Panc1 (cell line): ENCODE data around the gene TMEM266. TPM values are rescaled to one million over a fixed set of nuclear protein-coding genes. Genes with fewer than 3 reads are reported as not detected.

ENCODE experiments used
- ATAC-seq: fragments of 200-7000 bp; cut with Tn5 transposase; 2 replicates; pipeline ENCODE4 v1.9.1; 2020; ENCODE audit warnings: mild to moderate bottlenecking, moderate library complexity
- BruUV-seq: library from RNA; stranded (reverse); fragments of 400-500 nt; replicated peaks from 2 replicates; lab custom pipeline; 2021; lab: Mats Ljungman, UMichigan
- CTCF ChIA-PET: fragments of 300-600 bp; sonication (Branson Sonifier 250); formaldehyde crosslinking; loops from one replicate; lab custom pipeline; 2022; ENCODE audit warnings: antibody characterized with exemption; lab: Charles Lee
- POLR2A ChIA-PET: fragments of 300-600 bp; sonication (Branson Sonifier 250); formaldehyde crosslinking; loops from one replicate; lab custom pipeline; 2022; ENCODE audit warnings: antibody characterized with exemption; lab: Charles Lee
- DNase-seq: peaks from one replicate; pipeline ENCODE4 v3.0.0-alpha.2; 2010; ENCODE audit warnings: low read depth, low spot score
- H3K27ac ChIP-seq: 2 replicates; pipeline ENCODE4 v1.5.1; 2011; ENCODE audit warnings: mild to moderate bottlenecking, low read length, inconsistent platforms
- H3K27me3 ChIP-seq: fragments of 200-500 bp; sonication (Bioruptor generic); 2 replicates; pipeline ENCODE4 v1.6.0; 2014; ENCODE audit warnings: low read length, inconsistent platforms; ENCODE audit not compliant: control insufficient read depth, insufficient read depth
- H3K36me3 ChIP-seq: fragments of 200-500 bp; sonication (Bioruptor generic); 2 replicates; pipeline ENCODE4 v1.5.1; 2014; ENCODE audit warnings: inconsistent platforms, mild to moderate bottlenecking, low read length, moderate library complexity; ENCODE audit not compliant: control insufficient read depth, insufficient read depth
- H3K4me1 ChIP-seq: 2 replicates; pipeline ENCODE4 v1.5.1; 2011; ENCODE audit warnings: inconsistent platforms, mild to moderate bottlenecking, low read length, moderate library complexity; ENCODE audit not compliant: control insufficient read depth, insufficient read depth
- H3K4me3 ChIP-seq, 2 experiments: 2 replicates each; pipeline ENCODE4 v1.5.1; 2011 to 2012; ENCODE audit warnings: low read depth in 2 of 2, low read length in 2 of 2, mild to moderate bottlenecking in 2 of 2, inconsistent platforms in 1 of 2, moderate library complexity in 1 of 2
- H3K9me3 ChIP-seq: fragments of 200-500 bp; sonication (Bioruptor generic); 2 replicates; pipeline ENCODE4 v1.5.1; 2014; ENCODE audit warnings: low read depth, mild to moderate bottlenecking, inconsistent platforms, low read length, moderate library complexity; ENCODE audit not compliant: control insufficient read depth, insufficient read depth
- CTCF ChIP-seq: fragments of 450-650 bp; IDR thresholded peaks from 2 replicates; pipeline ENCODE4 v1.5.1; 2017; ENCODE audit warnings: mild to moderate bottlenecking
- POLR2AphosphoS5 ChIP-seq: IDR thresholded peaks from 2 replicates; pipeline ENCODE4 v1.6.1; 2012; ENCODE audit warnings: mild to moderate bottlenecking, low read depth, low read length, moderate library complexity
- REST ChIP-seq, 2 experiments: IDR thresholded peaks; 2 replicates each; pipeline ENCODE4 v1.6.1; 2011 to 2012; ENCODE audit warnings: low read depth in 2 of 2, control low read depth in 1 of 2, low read length in 1 of 2, mild to moderate bottlenecking in 1 of 2, moderate library complexity in 1 of 2; ENCODE audit not compliant: insufficient read depth in 1 of 2
- SIN3A ChIP-seq: IDR thresholded peaks from 2 replicates; pipeline ENCODE4 v1.6.1; 2012; ENCODE audit warnings: low read depth, mild to moderate bottlenecking, low read length, moderate library complexity, borderline replicate concordance; ENCODE audit not compliant: insufficient read depth
- TCF7L2 ChIP-seq: IDR thresholded peaks from 2 replicates; pipeline ENCODE4 v1.6.1; 2011; ENCODE audit warnings: mild to moderate bottlenecking, low read depth, low read length, inconsistent platforms
- in situ Hi-C: cut with HindIII; loops from 2 replicates; pipeline ENCODE4 v1.10.0; 2016; ENCODE audit warnings: low sequenced_read_pairs, low pct_unique_long_range_greater_than_20kb
- intact Hi-C: fragments of 100-400 bp; cut with micrococcal nuclease; formaldehyde crosslinking; loops from one replicate; pipeline ENCODE4 v1.10.0; 2022; ENCODE audit not compliant: unreplicated experiment
- total RNA-seq: library from RNA; stranded (reverse); gene quantifications from one replicate; pipeline ENCODE4 v1.2.1, GENCODE V29; 2021; ENCODE audit not compliant: unreplicated experiment

The TMEM266 gene
- total RNA-seq, 1 experiment from 2014 or later: 0.21 TPM

GRCh38 chr15:76150513-76150912 lies 90.7 kb downstream of the TMEM266 start:
- H3K4me3 ChIP-seq: no peak overlapping the region
- H3K9me3 ChIP-seq: no peaks in the 10 kb centered on the region
- ChIA-PET POLR2A (no interaction called here), CTCF (interaction anchor here (1.0 to 1.6 kb wide), 3 partner anchors 11 to 91 kb away, joined by 3 to 8 read pairs (median 3); no protein-coding TSS in a partner anchor)
- H3K36me3 ChIP-seq: no peaks in the 10 kb centered on the region
- intact Hi-C loops (no loop called here), in situ Hi-C loops (no loop called here)
- 0 out of 2 replicates have a peak, but pooled peaks cover 3% of the 10 kb centered on the region for H3K4me1 ChIP-seq
- ATAC-seq: peak; percentile 39; the same call in 1 of the 2 replicates
- no peak overlapping the region for H3K27ac ChIP-seq
- no peak for DNase-seq
- no TSS peak for BruUV-seq
- TF ChIP-seq SIN3A: no peak
- TF ChIP-seq REST (IDR thresholded peaks at IDR 0.05; ENCODE audit: insufficient read depth in 1 of 2, low read depth in 2 of 2, low read length in 1 of 2): no peak
- no peak for TF ChIP-seq CTCF
- no peak for TF ChIP-seq POLR2AphosphoS5
- no peak for TF ChIP-seq TCF7L2
- peaks cover 9% of the 10 kb centered on the region for H3K27me3 ChIP-seq

- Histone ChIP-seq H3K9me3 (no peaks in the 10 kb centered on the region), H3K36me3 (no peaks in the 10 kb centered on the region), H3K4me1 (0 out of 2 replicates have a peak, but pooled peaks cover 3% of the 10 kb centered on the region), H3K27me3 (peaks cover 9% of the 10 kb centered on the region), H3K27ac (no peak overlapping the region), H3K4me3 (no peak overlapping the region)
- in situ Hi-C loops: no loop called here
- intact Hi-C loops: no loop called here
- ChIA-PET POLR2A (no interaction called here), CTCF (interaction anchor here (1.0 to 1.6 kb wide), 3 partner anchors 12 to 92 kb away, joined by 3 to 8 read pairs (median 3); no protein-coding TSS in a partner anchor)
- ATAC-seq (peak; percentile 95), DNase-seq (peak; percentile 57)
- TF ChIP-seq SIN3A (no peak), REST (IDR thresholded peaks at IDR 0.05; ENCODE audit: insufficient read depth in 1 of 2, low read depth in 2 of 2, low read length in 1 of 2) (no peak), CTCF (peak; percentile 95), TCF7L2 (no peak), POLR2AphosphoS5 (no peak)
- no TSS peak for BruUV-seq
Observed at GRCh38 chr15:76150971-76151598, 91.3 kb downstream of the TMEM266 start.
